NCI-H774 (cell line): Measurements from ENCODE around the gene DIO3.

Experiments used
- DNase-seq: peaks from one replicate; lab custom pipeline; 2025; lab: John Stamatoyannopoulos, UW

DIO3 gene

DNA sequence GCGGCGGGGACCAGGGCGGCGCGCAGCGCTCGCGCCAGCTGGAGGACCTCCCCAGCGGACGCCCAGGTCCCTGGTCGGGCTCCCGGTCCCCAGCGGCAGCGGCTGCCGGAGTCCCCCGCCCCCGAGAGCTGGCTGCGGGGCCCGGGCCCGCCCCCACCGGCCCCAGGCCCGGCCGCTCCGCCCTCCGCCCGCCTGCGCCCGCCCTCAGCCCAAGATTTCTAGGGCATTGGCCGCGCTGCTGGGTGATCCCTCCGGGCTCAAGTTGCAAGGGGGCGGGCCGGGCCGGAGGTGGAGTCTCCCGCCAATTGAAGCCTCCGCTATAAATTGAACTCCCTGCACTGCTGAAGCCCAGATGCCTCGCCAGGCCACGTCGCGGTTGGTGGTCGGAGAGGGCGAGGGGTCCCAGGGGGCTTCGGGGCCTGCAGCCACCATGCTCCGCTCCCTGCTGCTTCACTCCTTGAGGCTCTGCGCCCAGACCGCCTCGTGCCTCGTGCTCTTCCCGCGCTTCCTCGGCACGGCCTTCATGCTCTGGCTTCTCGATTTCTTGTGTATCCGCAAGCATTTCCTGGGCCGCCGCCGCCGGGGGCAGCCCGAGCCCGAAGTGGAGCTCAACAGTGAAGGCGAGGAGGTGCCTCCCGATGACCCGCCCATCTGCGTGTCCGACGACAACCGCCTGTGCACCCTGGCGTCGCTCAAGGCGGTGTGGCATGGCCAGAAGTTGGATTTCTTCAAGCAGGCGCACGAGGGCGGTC, at the start of gene DIO3:
DIO3 (plus strand) TSS at position 351 of the 752 bp plus-strand sequence.
- DNase-seq, result no peak

DNA sequence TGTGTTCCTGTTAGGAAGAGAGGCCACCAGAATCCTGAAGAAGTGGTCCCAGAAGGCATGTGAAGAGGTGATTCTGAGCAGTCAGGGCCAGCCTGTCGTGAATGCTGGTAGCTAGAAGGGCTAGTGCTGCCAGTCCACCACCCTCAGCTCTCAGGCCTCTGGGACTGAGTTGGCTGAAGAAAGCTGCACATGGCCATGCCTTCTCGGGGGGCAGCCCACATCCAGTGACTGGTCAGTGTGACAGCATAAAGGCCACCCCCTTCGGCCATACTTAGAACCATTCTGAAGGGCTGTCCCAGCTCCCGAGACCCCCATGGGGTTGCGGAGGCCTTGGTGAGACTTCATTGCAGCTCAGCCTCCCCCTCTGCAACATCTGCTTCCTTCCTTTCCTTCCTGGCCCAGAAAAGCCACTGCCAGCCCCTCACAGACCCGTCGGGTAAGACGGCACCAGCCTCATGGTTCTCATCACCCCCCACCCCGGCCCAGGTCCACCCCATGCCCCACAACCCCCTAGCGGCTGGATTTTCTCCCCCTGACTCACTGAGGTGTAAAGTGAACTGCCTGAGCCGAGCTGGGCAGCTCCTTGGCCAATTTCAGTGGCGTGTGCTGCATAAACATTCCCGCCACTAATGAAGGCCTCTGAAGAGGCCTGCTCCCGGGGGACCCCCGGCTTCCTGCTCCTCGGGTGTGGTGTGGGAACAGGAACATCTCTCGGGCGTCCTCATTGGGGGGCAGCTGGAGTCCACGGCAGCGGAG, 49.5 kb upstream of the DIO3 start:
- DNase-seq, result no peak

DNA sequence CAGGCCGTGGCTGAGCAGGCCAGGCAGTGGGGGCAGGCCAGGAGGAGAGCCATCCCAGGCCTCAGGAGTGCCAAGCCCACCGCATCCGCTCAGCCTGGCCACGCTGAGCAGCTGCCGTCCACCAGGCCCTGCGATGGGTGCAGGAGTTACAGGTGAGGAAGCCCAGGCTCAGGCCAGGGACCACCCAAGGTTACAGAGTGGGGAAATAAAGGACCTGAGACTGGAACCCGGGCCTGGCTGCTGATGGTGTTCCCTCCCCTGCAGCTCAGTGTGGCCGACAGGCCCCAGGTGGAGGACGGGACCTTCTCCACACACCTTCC, 49.0 kb upstream of the DIO3 start:
- DNase-seq, result no peak

DNA sequence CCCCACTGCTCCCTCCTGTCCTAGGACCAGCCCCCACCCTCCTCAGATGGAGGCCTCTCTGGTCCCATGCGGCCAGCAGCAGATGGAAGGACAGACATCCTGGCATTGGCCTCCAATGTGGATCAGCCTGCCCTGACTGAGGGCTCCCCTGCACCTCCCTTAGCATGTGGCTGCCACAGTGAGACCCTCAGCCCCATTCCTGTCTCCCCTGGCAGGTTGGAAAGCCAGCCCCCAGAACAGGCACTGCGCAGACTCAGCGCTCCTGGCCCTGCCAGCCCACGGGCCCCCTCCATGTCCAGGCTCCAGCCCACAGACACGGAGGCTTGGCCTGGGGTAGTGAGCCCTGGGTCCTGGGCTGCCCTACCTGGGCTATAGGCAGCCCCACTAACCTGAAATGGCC, 47.2 kb upstream of the DIO3 start:
- no peak for DNase-seq

DNA sequence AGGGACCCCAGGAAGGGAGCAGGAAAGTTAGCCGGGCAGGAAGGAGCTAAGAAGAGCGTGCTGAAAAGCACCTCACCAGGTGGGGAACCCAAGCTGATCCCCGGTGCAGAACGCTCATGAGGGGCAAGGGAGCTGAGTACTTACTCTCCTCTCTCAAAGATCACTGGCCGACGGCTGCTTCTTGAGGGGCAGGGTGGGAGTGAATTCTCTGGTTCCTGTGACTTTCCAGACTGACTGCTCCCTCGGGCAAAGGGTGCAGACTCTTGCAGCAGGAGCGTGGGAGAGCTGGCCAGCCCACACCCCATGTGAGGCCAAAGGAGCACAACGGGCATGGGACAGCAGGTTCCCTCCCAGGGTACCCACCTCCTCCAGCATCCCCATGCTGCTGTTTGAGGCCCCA, 44.9 kb upstream of the DIO3 start:
- no peak for DNase-seq

DNA sequence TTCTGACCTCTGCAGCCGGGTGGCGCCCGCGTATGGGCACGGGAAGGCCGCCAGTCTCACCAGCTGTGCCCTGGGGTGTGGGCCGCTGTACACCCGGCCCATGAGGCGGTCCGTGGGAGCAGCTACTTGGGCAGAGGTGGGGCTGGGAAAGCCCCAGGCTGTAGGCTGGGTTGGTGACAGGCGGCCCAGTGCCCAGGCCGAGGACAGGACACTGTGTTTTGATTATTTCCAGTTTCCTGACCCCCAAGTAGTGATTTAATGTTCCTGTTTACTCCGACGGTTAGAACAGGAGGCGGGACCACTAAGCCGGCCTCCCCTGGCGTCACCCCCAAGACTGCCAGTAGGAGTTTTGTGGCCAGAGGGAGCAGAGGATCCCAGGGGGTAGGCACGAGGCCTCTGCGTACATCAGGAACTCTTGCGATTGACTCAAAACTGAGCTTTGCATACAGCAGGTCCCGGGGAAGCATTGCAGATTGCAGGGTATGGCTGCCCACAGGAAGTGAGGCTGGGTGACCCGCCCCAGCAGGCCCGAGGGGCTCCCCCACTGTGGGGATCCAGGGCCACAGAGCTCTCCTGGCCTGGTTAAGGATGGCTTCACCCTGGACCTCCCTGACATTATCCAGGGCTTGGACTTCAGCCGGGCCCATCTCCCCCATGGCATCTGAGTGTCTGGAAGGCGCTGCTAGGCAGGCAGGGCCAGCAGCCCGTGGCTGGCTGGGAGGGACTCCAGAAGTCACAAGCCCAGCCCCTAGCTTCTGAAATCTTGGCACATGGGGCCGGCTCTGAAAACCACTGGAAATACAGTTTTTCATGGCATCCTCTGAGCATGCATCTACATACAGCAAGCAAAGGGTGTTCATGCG, 42.5 kb upstream of the DIO3 start:
- no peak for DNase-seq

DNA sequence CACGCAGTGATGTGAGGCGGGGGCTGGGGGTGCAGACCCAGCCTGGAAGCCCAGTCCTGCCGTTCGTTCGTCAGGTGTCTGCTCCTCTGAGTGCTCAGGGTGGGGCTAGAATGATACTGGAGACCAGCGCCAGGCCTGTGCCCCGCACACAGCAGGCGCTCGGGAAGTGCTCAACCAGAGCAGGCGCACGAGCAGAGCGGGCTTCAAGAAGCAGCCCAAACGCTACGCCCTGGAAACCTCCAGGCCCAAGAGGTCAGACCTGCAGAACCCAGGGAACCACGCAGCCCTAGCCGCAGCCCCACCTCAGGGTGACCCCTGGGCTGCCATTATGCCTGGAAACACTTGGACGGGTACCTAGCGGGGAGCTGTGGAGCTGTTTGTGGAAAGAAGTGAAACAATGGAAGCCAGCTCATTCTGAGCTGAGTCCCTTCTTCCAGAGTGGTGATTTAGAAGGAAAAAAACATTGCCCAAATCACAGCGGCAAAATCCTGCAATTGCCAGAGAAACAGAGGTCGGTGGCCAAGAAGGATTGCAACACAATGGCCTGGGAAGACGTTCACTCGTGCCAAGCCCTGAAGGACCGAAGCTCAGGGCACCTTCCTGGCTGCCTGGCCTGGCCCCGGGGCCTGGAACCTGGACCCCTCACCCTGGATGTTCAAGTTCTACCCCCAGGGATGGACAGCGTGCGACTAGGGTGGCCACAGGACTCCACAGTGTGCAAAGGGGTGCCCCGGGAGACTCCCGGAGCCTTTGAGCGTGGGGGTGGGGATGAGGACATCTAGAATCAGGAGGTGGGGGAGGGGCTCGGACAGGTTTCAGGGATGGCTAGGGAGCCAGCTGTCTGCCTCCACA, 40.4 kb upstream of the DIO3 start:
- DNase-seq, result no peak

DNA sequence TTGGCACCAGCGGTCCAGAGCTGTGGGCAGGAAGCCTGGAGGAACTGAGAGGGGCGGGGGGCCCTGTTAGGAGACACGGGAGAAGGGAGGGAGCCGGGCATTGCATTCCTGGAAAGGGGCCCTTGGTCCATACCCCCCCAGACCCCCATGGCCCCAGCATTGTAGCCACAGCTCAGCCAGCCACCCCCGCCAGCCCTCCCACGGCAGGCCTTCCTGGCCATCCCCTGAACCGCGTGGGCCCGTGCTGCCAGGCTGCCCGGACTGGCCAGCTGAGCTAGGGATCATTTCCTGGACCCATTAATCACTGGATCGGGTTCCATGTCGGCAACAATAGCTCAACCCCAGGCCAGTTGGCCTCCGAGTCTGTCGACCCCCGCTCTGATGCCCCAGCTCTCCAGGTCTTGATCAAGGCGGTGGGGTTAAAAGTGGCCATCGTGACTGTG, 39.8 kb upstream of the DIO3 start:
- no peak for DNase-seq

DNA sequence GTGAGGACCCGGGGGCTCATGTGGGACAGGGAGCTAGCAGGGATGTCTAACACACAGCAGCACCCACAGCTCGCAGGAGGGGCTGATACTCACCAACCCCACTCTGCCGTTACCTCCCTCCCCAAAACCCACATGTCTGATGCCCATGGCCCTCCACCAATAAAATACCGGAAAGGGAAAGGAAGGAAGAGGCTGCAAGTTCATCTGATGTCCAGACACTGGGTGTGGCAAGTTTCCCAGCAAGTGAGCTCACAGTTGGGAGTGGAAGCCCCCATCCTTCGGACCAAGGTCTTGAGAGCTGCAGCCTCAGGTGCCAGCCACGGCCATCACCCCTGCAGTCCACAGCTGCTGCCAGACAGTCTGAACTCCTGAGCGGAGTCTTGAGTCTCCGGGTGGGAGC, 39.3 kb upstream of the DIO3 start:
- no peak for DNase-seq

DNA sequence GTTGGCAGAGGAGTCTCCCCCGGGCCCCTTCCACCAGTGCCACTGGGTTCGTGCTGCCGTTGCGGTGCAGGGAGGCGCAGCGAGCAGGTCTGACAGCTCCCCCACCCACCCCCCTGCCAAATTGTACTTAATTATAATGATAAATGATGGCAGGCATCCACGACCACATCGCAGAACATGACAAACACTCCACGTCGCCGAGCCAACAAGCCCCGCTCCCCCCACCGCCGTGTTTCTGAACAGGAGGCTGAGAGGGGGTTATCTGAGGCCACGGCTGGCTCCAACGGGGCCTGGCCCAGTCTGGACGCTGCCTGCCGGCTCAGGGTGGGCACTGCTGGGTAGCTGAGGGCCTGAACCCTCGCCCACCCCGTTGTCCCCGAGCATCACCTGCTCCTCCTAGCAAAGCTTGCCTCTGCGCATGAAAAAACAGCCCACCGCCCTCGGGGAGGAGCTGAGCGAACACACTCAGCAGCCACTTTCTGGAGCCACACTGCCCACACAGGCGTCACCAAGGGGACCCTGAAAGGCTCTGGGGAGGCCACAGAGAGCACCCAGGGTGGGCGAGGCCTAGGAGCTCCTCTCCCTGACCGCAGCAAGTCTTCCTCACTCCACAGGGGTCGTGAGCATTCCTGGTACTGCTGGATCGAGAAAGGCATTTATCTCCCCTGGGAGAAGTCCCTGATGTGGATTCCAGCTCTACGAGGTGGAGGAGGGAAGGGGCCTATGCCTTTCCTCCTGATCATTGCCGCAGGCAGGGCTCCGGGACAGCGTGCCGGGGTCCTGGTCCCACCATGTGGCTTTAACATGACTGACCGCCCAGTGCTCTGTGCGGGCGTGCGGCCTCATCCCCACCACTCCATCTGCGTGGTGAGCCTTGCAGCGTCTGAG, 35.4 kb upstream of the DIO3 start:
- no peak for DNase-seq

DNA sequence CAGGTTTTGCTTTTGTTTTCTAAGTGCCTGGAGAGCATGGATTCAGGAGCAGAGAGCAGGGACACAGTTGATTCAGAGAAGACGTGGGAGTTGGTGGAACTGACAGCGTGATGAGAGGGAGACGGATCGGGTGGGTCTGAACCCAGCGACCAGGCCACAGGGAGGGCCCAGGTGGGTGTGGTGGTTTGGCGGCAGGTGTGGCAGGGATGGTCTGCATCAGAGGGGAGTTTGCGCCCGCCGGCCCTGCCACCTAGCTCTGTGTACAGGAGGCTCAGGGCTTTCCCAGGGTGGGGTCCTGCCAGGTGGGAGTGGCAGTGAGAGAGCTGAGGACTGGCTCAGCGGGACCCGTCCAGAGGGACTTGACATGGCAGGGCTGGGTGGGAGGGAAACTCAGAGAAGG, 33.3 kb upstream of the DIO3 start:
- DNase-seq, result no peak

DNA sequence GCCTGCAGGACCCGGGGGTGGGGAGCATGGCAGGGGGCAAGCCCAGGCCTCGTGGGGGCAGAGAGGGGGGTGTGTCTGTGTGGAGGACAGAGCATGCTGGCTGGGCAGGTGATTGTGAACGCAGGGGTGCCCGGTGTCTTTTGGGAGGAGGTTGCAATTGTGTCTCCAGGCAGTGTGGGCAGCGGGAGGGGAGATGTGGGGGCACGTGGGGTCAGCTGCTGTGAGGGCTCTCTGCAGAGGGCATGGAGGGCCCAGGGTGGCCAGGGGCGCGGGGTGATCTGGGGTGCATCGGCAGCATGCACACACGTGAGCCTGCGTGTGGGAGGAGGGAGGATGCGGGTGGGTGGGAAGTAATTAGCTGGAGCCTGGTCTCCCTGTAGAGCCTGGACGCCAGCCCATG, 32.2 kb upstream of the DIO3 start:
- no peak for DNase-seq

DNA sequence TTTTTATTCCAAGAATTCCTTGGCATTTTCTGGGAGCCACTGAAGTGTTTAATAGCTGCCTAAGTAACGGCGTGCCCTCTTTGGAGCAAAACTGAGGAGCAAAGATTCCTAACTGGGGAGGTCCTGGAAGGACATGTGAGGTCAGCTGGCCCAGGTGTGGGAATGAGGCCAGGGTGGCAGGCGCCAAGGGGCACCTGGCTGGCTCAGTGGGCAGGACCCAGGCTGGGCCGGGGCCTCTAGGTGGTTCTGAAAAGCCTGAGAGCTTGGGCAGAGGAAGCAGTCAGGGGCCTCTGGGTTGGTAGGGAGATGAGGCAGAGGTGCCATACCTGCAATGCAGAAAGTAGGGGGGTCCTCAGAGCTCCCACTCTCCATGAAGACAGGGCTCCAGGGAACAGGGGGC, 27.1 kb upstream of the DIO3 start:
- DNase-seq, result no peak

DNA sequence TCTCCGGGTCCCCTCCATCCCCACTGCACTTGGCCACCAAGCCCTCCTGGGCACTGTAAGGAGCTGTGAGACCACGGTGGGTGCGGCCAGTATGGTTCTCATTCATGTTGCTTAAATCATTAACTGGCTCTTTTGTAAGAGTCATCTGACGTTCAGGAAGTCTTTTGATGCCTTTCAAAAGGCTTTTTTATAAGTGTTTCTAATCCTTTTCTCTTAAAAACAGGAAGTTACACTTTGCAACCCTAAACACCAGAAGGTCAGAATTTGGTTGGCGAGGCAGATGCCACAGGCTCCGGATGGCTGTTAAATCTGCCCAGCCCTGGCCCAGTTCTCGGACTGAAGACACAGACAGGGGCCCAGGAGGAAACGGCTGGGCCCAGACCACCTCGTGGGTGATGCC, 26.1 kb upstream of the DIO3 start:
- DNase-seq, result no peak

DNA sequence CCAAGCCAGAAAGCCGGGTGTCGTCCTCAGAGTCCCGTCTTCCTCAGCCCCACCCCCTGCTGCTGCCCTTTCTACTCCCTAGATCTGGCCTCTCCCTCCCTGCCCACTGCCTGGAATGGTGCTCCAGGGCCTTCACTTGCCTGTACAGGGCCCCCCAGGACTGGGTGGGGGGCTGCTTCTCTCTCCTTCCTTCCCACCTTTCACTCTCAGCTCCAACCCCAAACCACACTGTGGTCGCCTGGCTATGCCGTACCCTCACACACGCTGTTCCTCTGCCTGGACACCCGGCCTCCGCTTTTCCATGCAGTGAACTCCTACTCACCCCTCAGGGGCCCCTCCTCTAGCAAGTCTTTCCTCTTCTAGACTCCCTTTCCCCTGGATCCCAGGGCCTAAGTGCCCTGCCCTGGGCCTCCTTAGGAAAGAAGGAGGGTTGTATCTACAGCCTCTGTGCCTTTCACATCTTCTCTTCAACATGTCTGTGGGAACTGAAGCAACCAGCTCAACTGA, 25.5 kb upstream of the DIO3 start:
- DNase-seq, result no peak

DNA sequence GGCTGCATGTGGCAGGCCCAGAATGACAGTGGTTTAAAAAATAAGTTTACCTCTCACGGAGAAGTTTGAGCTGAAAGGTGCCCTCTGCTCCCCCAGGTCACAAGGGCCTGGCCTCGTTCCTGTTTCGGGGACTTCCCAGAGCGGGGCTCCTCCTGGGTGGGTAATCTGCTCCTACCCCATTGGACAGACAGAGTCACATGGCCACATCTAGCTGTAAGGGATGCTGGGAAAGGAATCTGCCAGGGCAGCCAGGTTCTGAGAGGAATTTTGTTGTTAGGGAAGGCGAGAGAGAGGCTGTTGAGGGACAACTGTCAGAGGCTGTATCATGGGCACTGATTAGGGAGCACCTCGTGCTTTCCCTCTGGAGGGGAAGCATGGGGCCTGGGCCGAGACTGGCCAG, 24.0 kb upstream of the DIO3 start:
- DNase-seq, result no peak

DNA sequence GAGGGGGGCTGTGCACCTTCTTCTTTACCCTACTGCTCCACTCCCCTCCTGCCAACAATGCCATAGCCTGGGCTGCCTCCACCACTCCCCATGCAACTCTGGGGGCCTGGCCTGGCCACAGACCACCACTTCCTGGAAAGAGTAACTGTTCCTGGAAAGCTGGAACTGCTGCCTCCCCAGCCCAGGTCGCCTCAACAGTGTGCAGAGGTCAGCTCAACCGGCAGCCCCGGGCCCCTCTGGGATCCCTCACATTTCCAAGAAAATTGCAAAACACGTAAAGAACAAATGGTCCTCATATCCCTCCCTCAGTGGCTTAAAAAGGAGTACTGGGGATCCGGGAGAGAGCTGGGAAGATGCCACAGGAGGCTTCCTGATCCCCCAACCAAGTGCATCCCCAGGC, 22.4 kb upstream of the DIO3 start:
- no peak for DNase-seq

DNA sequence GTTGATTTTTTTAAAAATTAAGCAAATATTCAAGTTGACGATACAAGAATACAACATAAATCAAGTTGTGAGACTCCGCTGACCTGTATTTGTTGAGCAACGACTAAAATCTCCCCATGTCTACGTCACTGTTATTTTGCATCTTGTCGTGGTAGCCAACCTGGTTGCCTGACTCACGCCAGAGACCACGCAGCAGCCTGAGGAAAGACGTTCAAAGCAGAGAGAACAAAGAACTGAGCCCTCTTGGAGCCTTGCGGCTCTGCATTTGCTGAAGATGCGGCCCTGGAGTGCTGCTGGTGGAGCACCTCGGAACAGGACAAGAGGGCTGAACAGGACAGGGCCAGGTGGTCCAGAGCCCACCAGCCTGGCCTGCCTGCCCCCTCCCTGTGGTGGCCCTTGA, 21.4 kb upstream of the DIO3 start:
- no peak for DNase-seq

DNA sequence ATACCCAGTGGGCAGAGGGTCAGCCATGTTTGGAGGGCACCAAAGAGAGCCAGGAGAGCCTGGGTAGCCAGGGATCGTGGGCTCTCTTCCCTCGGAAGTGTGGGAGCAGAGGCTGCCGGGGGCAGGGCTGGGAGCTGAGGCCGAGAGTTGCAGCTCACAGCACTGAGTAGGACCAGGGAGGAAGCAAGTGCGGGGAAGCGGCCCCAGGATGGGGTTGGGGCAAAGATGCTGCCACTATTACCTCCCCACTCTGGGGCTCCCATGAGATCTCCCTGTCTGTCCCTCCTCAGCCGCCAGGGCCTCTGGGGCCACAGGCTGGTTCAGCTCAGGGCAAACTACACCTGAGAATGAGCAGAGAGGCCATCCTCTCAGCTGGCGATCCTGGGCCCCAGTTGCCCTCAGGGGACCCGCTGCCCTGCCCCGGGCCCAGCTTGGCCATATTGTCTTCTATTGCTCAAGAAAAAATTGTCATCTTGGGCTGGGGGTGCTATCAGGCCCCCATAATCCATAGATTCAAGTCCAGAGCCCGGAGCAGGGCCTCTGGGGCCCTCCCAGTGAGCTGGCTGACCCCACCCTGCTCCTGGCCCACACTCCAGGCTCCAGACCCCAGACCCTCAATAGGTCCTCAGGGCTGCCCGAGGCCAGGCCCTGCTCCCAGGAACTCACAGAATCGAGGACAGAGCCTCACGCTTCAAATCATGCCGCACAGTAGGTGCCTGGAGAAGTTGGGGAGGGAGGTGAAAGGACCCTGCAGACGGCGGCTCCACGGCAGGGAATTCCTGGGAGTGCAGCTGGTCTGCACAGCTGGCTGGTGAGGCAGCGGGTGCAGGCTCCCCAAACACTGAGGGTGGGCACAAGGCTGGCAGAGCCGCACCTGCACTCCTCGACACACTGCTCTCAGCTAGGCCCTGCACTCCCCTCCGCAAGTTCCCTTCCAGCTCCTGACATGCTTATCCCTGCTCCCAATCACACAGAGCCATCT, 20.5 kb upstream of the DIO3 start:
- DNase-seq, result no peak

DNA sequence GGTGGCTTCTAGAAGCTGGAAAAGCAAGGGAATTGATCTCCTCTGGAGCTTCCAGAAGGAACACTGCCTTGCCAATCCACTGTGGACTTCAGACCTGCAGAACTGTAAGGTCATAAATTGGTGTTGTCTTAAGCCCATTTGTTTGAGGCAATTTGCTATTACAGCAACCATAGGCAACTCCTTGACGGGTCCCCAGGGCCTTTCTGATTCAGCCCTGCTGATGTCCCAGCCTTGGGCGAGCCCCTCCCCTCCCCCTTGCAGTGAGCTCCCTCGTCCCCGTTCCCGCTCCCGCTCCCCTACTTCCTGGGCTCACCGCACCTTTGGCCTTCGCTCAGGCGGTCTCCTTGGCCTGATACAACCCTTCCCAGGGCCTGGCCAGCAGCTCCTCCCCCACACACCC, 18.9 kb upstream of the DIO3 start:
- DNase-seq, result no peak
